HT-29 (cell line): ENCODE measurements around the gene DCUN1D3. TPM values are rescaled to one million over a fixed set of nuclear protein-coding genes. Genes with fewer than 3 reads are reported as not detected.
"Not testable (repeated sequence)": the region's sequence is repeated elsewhere in the genome, so short reads cannot be mapped to it uniquely, and the experiment has no call there.

Experiments used
- DNase-seq: peaks from one replicate; pipeline ENCODE4 v3.0.0-alpha.2; 2015; ENCODE audit warnings: low spot score
- total RNA-seq: library from RNA; depleted of rRNA; stranded (reverse); fragments of >200 nt; shearing (Covaris generic); gene quantifications from 2 replicates; pipeline ENCODE4 v1.2.3, GENCODE V29; 2014

DCUN1D3 gene
- total RNA-seq, 1 experiment from 2014 or later = 8.9 TPM

GRCh38 chr16:20865420-20866131 lies 34.6 kb downstream of the DCUN1D3 start:
- peak; percentile 36 for DNase-seq

- not testable (repeated sequence) for DNase-seq
Measured at GRCh38 chr16:20864376-20864775, 35.8 kb downstream of the DCUN1D3 start.

- DNase-seq = no peak
Measured at GRCh38 chr16:20862162-20862960, 37.8 kb downstream of the DCUN1D3 start.

- not testable (repeated sequence) for DNase-seq
Measured at GRCh38 chr16:20860995-20861394, 39.2 kb downstream of the DCUN1D3 start.

GRCh38 chr16:20860361-20860760 lies 39.8 kb downstream of the DCUN1D3 start:
- no peak for DNase-seq

- no peak for DNase-seq
Measured at GRCh38 chr16:20859699-20860098, 40.5 kb downstream of the DCUN1D3 start.

GRCh38 chr16:20859229-20859628 lies 40.9 kb downstream of the DCUN1D3 start:
- no peak for DNase-seq

- no peak for DNase-seq
Measured at GRCh38 chr16:20857281-20857680, 42.9 kb downstream of the DCUN1D3 start.

GRCh38 chr16:20854963-20855362 lies 45.2 kb downstream of the DCUN1D3 start:
- no peak for DNase-seq

- no peak for DNase-seq
Measured at GRCh38 chr16:20853981-20854620, 46.1 kb downstream of the DCUN1D3 start.

GRCh38 chr16:20853143-20853542 lies 47.0 kb downstream of the DCUN1D3 start:
- DNase-seq = no peak

GRCh38 chr16:20851601-20852000 lies 48.6 kb downstream of the DCUN1D3 start:
- DNase-seq = peak; percentile 53

GRCh38 chr16:20850981-20851380 lies 49.2 kb downstream of the DCUN1D3 start:
- no peak for DNase-seq

- peak; percentile 85 for DNase-seq
Measured at GRCh38 chr16:20849589-20850390, 50.4 kb downstream of the DCUN1D3 start.

- DNase-seq = no peak
Measured at GRCh38 chr16:20847550-20847949, 52.6 kb downstream of the DCUN1D3 start.

- no peak for DNase-seq
Measured at GRCh38 chr16:20846551-20846950, 53.6 kb downstream of the DCUN1D3 start.

- no peak for DNase-seq
Measured at GRCh38 chr16:20846030-20846429, 54.1 kb downstream of the DCUN1D3 start.

- no peak for DNase-seq
Measured at GRCh38 chr16:20844588-20844987, 55.6 kb downstream of the DCUN1D3 start.

- no peak for DNase-seq
Measured at GRCh38 chr16:20844054-20844453, 56.1 kb downstream of the DCUN1D3 start.

- DNase-seq = no peak
Measured at GRCh38 chr16:20839504-20839903, 60.7 kb downstream of the DCUN1D3 start.

- DNase-seq = no peak
Measured at GRCh38 chr16:20838240-20838639, 61.9 kb downstream of the DCUN1D3 start.

- DNase-seq = no peak
Measured at GRCh38 chr16:20833086-20833485, 67.1 kb downstream of the DCUN1D3 start.
